Stomach (tissue), 9 donors: ENCODE results near the gene DDX60. TPM values are rescaled to one million over a fixed set of nuclear protein-coding genes. Genes with fewer than 3 reads are reported as not detected.
"Not testable (repeated sequence)": the region's sequence is repeated elsewhere in the genome, so short reads cannot be mapped to it uniquely, and the experiment has no call there.

Experiments
- DNase-seq, 2 donors: peaks; one replicate each; pipeline versions ENCODE4 v3.0.0 to v3.0.0-alpha.2; 2013 to 2019
- H3K27ac ChIP-seq, 5 donors: fragments of 200-600 bp in 4 of 5; sonication (generic) in 4 of 5; one replicate each; pipeline ENCODE4 v1.5.1; 2013 to 2019; ENCODE audit warnings: mild to moderate bottlenecking in 1 of 5, moderate library complexity in 1 of 5
- H3K27me3 ChIP-seq, 3 donors: fragments of 200-600 bp; sonication (generic); one replicate each; pipeline ENCODE4 v1.5.1; 2017 to 2019; ENCODE audit warnings: mixed run types in 1 of 3
- H3K36me3 ChIP-seq, 4 donors: fragments of 200-600 bp; sonication (generic); 1 replicate in 3 of 4; 2 replicates in 1 of 4; pipeline ENCODE4 v1.5.1; 2016 to 2019
- H3K4me1 ChIP-seq, 4 donors: fragments of 200-600 bp; sonication (generic); one replicate each; pipeline ENCODE4 v1.5.1; 2016 to 2019
- H3K4me3 ChIP-seq, 4 donors: fragments of 200-600 bp; sonication (generic) in 3 of 4; one replicate each; pipeline ENCODE4 v1.5.1; 2016 to 2019; ENCODE audit warnings: mild to moderate bottlenecking in 1 of 4
- H3K9me3 ChIP-seq, 4 donors: fragments of 200-600 bp; sonication (generic); one replicate each; pipeline ENCODE4 v1.5.1; 2016 to 2019
- EP300 ChIP-seq: sonication (generic); formaldehyde crosslinking; IDR thresholded peaks from one replicate; pipeline ENCODE4 v1.6.1; 2017; ENCODE audit warnings: antibody characterized with exemption
- POLR2A ChIP-seq, 4 donors: fragments of 450-650 bp; IDR thresholded peaks; one replicate each; pipeline ENCODE4 v1.6.1; 2016; ENCODE audit warnings: antibody characterized with exemption in 4 of 4, control low read depth in 2 of 4, mild to moderate bottlenecking in 1 of 4, moderate library complexity in 1 of 4
- POLR2AphosphoS5 ChIP-seq, 3 donors: sonication (generic); formaldehyde crosslinking; IDR thresholded peaks; one replicate each; pipeline ENCODE4 v1.6.1; 2016; ENCODE audit warnings: antibody characterized with exemption in 3 of 3
- WGBS, 5 donors: extraction: QIAGEN DNeasy Blood & Tissue Kit in 3 of 5; methylation state at CpG; one replicate each; pipeline versions ENCODE4 v1.1.5 to v1.1.7; 2013 to 2018; 5-methylcytosine and 5-hydroxymethylcytosine counted together
- intact Hi-C: fragments of 100-400 bp; cut with DNase I; formaldehyde crosslinking; loops from one replicate; pipeline ENCODE4 v1.15.1; 2023; ENCODE audit warnings: low total_unique reads
- polyA plus RNA-seq, 3 donors: library from polyadenylated mRNA; stranded (reverse); fragments of 200-250 nt; gene quantifications; one replicate each; pipeline ENCODE4 v1.2.3, GENCODE V29; 2013
- total RNA-seq, 5 donors: library from RNA; depleted of rRNA; stranded (reverse); fragments of >200 nt; gene quantifications; one replicate each; pipeline versions ENCODE4 v1.1.0 to v1.2.3, GENCODE V29; 2014 to 2016
- TF ChIP-seq, protein P1 (sequence below), 7 experiments: fragments of 450-650 bp in 4 of 7; fragments of 200-600 bp in 3 of 7; sonication (generic) in 3 of 7; IDR thresholded peaks; one replicate each; pipeline ENCODE4 v1.5.1; 2016 to 2019; ENCODE audit warnings: antibody characterized with exemption in 7 of 7, control low read depth in 2 of 7, mild to moderate bottlenecking in 1 of 7
- donor health status: healthy with polysubstance abuse.
- donor health status: Bipolar disorder and iron deficiency.
- donor health status: healthy.

DDX60 gene
- total and polyA plus RNA-seq, 8 donors, result 2.3 to 60.6 (median 8.9) TPM

DNA sequence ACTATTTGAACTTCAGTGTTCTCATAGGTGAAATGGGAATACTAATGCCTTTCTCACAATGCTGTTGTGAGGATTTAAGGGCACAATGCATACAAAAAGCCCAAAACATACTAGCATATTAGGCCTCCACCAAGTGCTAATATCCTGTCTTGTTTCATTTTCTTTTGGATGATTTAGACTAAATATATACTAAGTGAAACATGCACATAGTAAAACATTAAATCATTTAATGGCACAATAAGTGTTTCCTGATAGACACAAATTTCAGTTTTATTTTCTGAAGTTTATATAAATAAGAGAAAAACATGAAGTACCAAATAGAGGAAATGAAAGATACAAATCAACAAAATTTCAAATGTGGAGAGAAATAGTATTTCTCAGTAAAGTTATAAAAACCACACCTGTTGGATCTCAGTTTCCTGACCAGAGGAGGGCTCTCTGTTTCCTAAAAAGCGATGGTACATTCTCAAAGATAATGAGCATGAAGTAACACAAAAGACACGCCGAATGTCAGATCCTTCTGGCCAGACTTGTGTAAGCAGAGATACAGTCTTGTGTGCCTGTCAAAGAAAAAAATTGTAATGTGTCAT, 25.1 kb downstream of the DDX60 start:
- intact Hi-C loops, result no loop called here
- no peak for DNase-seq
- Histone ChIP-seq H3K4me3 (no peak overlapping the region), H3K27me3 (no peaks in the 10 kb centered on the region), H3K4me1 (no peaks in the 10 kb centered on the region), H3K9me3 (no peaks in the 10 kb centered on the region), H3K27ac (no peak overlapping the region), H3K36me3 (peaks cover 0 to 77% (median 54%) of the 10 kb centered on the region in 4 donors)
- TF ChIP-seq, protein P1, sequence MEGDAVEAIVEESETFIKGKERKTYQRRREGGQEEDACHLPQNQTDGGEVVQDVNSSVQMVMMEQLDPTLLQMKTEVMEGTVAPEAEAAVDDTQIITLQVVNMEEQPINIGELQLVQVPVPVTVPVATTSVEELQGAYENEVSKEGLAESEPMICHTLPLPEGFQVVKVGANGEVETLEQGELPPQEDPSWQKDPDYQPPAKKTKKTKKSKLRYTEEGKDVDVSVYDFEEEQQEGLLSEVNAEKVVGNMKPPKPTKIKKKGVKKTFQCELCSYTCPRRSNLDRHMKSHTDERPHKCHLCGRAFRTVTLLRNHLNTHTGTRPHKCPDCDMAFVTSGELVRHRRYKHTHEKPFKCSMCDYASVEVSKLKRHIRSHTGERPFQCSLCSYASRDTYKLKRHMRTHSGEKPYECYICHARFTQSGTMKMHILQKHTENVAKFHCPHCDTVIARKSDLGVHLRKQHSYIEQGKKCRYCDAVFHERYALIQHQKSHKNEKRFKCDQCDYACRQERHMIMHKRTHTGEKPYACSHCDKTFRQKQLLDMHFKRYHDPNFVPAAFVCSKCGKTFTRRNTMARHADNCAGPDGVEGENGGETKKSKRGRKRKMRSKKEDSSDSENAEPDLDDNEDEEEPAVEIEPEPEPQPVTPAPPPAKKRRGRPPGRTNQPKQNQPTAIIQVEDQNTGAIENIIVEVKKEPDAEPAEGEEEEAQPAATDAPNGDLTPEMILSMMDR (IDR thresholded peaks at IDR 0.05), result no peak
- TF ChIP-seq POLR2A (IDR thresholded peaks at IDR 0.05) (no peak), EP300 (no peak), POLR2AphosphoS5 (IDR thresholded peaks at IDR 0.05) (no peak)
- 92 to 99% (median 96%) methylated on average over 3 of the region's 3 CpGs for WGBS, 5 donors

DNA sequence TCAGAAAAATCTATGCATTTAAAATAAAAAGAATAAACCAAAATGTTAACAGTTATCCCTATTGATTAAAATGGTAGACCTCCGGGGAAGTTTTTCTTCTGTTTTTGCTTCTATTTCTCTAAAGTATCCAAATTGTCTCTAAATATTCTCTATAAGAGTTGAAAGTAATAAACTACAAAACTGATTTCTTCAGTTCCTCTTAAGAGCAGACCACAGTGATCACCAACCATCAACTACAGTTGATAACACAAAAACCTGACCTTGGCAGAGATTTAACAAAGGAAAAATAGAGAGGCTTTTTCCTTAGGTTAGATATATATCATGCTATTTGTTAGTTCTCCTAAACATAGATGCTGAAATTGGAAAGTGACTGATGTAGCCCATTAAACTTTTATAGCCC, 27.3 kb downstream of the DDX60 start:
- no peak for DNase-seq
- Histone ChIP-seq H3K9me3 (no peaks in the 10 kb centered on the region), H3K4me3 (no peak overlapping the region), H3K27me3 (no peaks in the 10 kb centered on the region), H3K4me1 (no peaks in the 10 kb centered on the region), H3K27ac (no peak overlapping the region), H3K36me3 (peaks cover 0 to 81% (median 56%) of the 10 kb centered on the region in 4 donors)
- WGBS, 5 donors, result 94 to 97% (median 96%) methylated on average over 1 of the region's 1 CpG
- no peak for TF ChIP-seq POLR2AphosphoS5 (IDR thresholded peaks at IDR 0.05)
- TF ChIP-seq EP300, result no peak
- no peak for TF ChIP-seq POLR2A (IDR thresholded peaks at IDR 0.05)
- TF ChIP-seq, protein P1 (IDR thresholded peaks at IDR 0.05), result no peak
- intact Hi-C loops, result no loop called here

DNA sequence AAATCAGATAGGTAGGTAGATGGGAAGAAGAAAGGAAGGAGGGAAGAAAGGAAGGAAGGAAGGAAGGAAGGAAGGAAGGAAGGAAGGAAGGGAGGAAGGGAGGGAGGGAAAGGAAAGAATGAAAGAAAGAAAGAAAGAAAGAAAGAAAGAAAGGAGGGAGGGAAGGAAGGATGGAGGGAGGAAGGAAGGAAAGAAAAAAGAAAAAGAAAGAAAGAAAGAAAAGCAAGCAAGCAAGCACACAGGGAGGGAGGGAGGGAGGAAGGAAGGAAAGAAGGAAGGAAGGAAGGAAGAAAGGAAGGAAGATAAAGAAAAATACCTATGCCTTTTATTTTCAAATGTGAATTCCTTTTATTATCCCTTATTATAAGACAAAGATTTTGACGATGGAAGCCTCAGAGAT, 32.7 kb downstream of the DDX60 start:
- H3K27ac ChIP-seq, H3K27me3 ChIP-seq, DNase-seq, intact Hi-C loops, H3K4me1 ChIP-seq, H3K9me3 ChIP-seq, H3K4me3 ChIP-seq: not testable (repeated sequence)
- peaks cover 3 to 82% (median 65%) of the 10 kb centered on the region in 4 donors for H3K36me3 ChIP-seq
- WGBS, 5 donors, result 85 to 100% (median 97%) methylated on average over 1 of the region's 1 CpG

DNA sequence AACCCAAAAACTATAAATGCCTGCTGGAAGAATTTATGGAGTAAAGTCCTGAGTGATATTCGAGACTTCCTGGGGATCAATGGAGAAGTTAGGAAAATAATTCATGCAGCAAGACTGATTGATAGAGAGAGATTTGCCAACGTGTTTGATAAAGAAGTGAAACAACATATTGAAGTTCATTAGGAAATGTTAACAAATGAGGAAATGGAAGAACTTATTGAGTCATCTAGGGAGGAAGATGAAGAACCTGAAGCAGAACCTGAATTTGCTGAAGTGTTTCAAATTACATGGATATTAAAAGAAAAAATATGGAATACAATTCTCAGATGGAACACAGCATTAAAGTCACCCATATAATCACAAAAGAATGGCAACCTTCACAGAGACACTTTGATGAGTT, 39.0 kb downstream of the DDX60 start:
- Histone ChIP-seq H3K27me3 (no peaks in the 10 kb centered on the region), H3K36me3 (peaks cover 16 to 100% (median 88%) of the 10 kb centered on the region in 4 donors), H3K9me3 (no peaks in the 10 kb centered on the region), H3K4me1 (no peaks in the 10 kb centered on the region), H3K4me3 (no peak overlapping the region), H3K27ac (no peak overlapping the region)
- WGBS, 5 donors, result 63 to 73% (median 71%) methylated on average over 2 of the region's 2 CpGs
- no peak for DNase-seq
- intact Hi-C loops, result no loop called here
- TF ChIP-seq, protein P1 (IDR thresholded peaks at IDR 0.05), result no peak
- TF ChIP-seq POLR2AphosphoS5 (IDR thresholded peaks at IDR 0.05) (no peak), POLR2A (IDR thresholded peaks at IDR 0.05) (no peak), EP300 (no peak)

DNA sequence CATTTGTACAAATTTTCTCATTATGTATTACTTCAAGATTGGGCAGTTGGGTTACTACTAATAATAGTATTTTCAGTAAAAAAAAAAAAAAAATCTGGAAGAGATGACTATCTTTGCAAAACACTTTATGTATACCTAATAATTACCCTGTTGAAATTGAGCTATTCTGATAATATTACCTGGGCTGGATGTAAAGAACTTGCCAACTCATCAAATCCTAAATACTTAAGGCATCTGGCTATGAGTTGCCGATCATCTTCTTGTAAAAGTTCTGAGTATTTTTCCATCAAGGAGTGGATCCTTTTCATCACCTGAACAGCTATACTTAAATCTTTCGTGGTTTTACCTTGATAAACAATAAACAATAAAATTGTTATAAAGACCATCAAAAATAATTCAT, 42.7 kb downstream of the DDX60 start:
- Histone ChIP-seq H3K4me1 (no peaks in the 10 kb centered on the region), H3K9me3 (no peaks in the 10 kb centered on the region), H3K27me3 (no peaks in the 10 kb centered on the region), H3K4me3 (no peak overlapping the region), H3K27ac (no peak overlapping the region), H3K36me3 (peaks cover 22 to 100% (median 94%) of the 10 kb centered on the region in 4 donors)
- intact Hi-C loops, result no loop called here
- WGBS, 5 donors, result 91 to 95% (median 93%) methylated on average over 2 of the region's 2 CpGs
- no peak for DNase-seq
- TF ChIP-seq POLR2AphosphoS5 (IDR thresholded peaks at IDR 0.05) (no peak), EP300 (no peak), POLR2A (IDR thresholded peaks at IDR 0.05) (no peak)
- TF ChIP-seq, protein P1 (IDR thresholded peaks at IDR 0.05), result no peak
